Psoas muscle (tissue), 8 donors: ENCODE data around the gene ZNF841. TPM values are rescaled to one million over a fixed set of nuclear protein-coding genes. Genes with fewer than 3 reads are reported as not detected.

Experiments
- ATAC-seq, 4 donors: fragments of 200-7000 bp; cut with Tn5 transposase; one replicate each; pipeline ENCODE4 v1.9.1; 2020; ENCODE audit warnings: moderate library complexity in 3 of 4, mild to moderate bottlenecking in 2 of 4
- DNase-seq, 2 donors: peaks; one replicate each; pipeline ENCODE4 v3.0.0-alpha.2; 2020
- H3K27ac ChIP-seq: fragments of 200-600 bp; one replicate; pipeline ENCODE4 v1.8.0; 2022
- H3K27me3 ChIP-seq, 3 donors: fragments of 200-600 bp in 1 of 3; one replicate each; pipeline versions ENCODE4 v1.6.1 to v1.8.0; 2013 to 2022; ENCODE audit warnings: low read length in 2 of 3, mild to moderate bottlenecking in 2 of 3, moderate library complexity in 1 of 3; ENCODE audit not compliant: insufficient read depth in 3 of 3
- H3K36me3 ChIP-seq, 2 donors: fragments of 200-600 bp in 1 of 2; one replicate each; pipeline versions ENCODE4 v1.6.1 to v1.8.0; 2013 to 2022; ENCODE audit warnings: low read depth in 1 of 2, mild to moderate bottlenecking in 1 of 2, moderate library complexity in 1 of 2; ENCODE audit not compliant: insufficient read depth in 1 of 2
- H3K4me1 ChIP-seq: fragments of 200-600 bp; one replicate; pipeline ENCODE4 v1.8.0; 2022
- H3K4me3 ChIP-seq: fragments of 200-600 bp; one replicate; pipeline ENCODE4 v1.8.0; 2022; ENCODE audit warnings: mild to moderate bottlenecking
- H3K9me3 ChIP-seq: fragments of 200-600 bp; one replicate; pipeline ENCODE4 v1.8.0; 2022
- CTCF ChIP-seq: fragments of 200-600 bp; IDR thresholded peaks from one replicate; pipeline ENCODE4 v1.8.0; 2022; ENCODE audit warnings: antibody characterized with exemption
- WGBS, 3 donors: extraction: QIAGEN DNeasy Blood & Tissue Kit; methylation state at CpG; one replicate each; pipeline versions ENCODE4 v1.1.6 to v1.1.7; 2013; 5-methylcytosine and 5-hydroxymethylcytosine counted together
- intact Hi-C, 2 donors: fragments of 100-400 bp; cut with DNase I; formaldehyde crosslinking; loops; one replicate each; pipeline versions ENCODE4 v1.11.0 to v1.14.2; 2022
- long read RNA-seq, 2 donors: library from polyadenylated mRNA; unstranded; transcript quantifications; one replicate each; pipeline ENCODE4 v2.0.0, GENCODE V29; 2021
- polyA plus RNA-seq, 3 donors: library from polyadenylated mRNA; stranded (reverse); fragments of 200-250 nt; gene quantifications; one replicate each; pipeline ENCODE4 v1.2.3, GENCODE V29; 2013
- total RNA-seq, 4 donors: library from RNA; stranded (reverse); fragmentation: NEBNext Ultra II Directional in 2 of 4; extraction: Animal tissue kit (Norgen Biotek cat#: 25700) in 2 of 4; gene quantifications; one replicate each; pipeline versions ENCODE4 v1.2.1 to v1.2.4, GENCODE V29; 2021 to 2023
- donor health status: healthy with polysubstance abuse.
- donor health status: DM: no; HTN: no; CAD: no; lungs with moderate emphysema.
- donor health status: Bipolar disorder and iron deficiency.
- donor health status: healthy.
- donor health status: DM: yes; HTN: yes; CAD: no.
- donor health status: DM: no; HTN: no; CAD: no.
- donor health status: DM: no; HTN: no; CAD: no.
- donor health status: DM: yes; HTN: yes; CAD: no.

Gene ZNF841
- total RNA-seq (1 to 10 TPM; 3.0 to 4.4 (median 3.2) TPM), polyA plus RNA-seq (1 to 10 TPM; 1.2 to 4.3 (median 2.2) TPM)
- long read RNA-seq, donor 1, partial matches to known transcripts, result 0 of 1 reads
- long read RNA-seq, donor 1, other reads (novel, unspliced or antisense), result 1 of 1 reads
- long read RNA-seq, donor 2, partial matches to known transcripts, result 1 of 1 reads
- long read RNA-seq, donor 2, other reads (novel, unspliced or antisense), result 0 of 1 reads

GRCh38 chr19:52095172-52096014, at the start of gene ZNF841:
TSS of gene ZNF841 (minus strand) at chr19:52095765. CDS start at chr19:52084801, 10,964 bp downstream.
- Histone ChIP-seq H3K4me3 (peak within 1 kb of the TSS; percentile 98), H3K9me3 (peaks cover 32% of the 10 kb centered on the region), H3K4me1 (peaks cover 5% of the 10 kb centered on the region), H3K27me3 (no peaks in the 10 kb centered on the region), H3K27ac (peak within 1 kb of the TSS; percentile 72), H3K36me3 (peaks cover 0 to 20% of the 10 kb centered on the region in 2 donors)
- WGBS, 3 donors, result 1% methylated on average over 59 of the region's 59 CpGs
- TF ChIP-seq CTCF, result no peak
- ATAC-seq (peak; percentile 99 to 100 (median 100)), DNase-seq (peak; percentile 96)
- intact Hi-C loops, result loop anchor here in 1 of 2 donors (5.0 kb wide), 1 partner anchor 43 kb away; no protein-coding TSS in a partner anchor

DNA sequence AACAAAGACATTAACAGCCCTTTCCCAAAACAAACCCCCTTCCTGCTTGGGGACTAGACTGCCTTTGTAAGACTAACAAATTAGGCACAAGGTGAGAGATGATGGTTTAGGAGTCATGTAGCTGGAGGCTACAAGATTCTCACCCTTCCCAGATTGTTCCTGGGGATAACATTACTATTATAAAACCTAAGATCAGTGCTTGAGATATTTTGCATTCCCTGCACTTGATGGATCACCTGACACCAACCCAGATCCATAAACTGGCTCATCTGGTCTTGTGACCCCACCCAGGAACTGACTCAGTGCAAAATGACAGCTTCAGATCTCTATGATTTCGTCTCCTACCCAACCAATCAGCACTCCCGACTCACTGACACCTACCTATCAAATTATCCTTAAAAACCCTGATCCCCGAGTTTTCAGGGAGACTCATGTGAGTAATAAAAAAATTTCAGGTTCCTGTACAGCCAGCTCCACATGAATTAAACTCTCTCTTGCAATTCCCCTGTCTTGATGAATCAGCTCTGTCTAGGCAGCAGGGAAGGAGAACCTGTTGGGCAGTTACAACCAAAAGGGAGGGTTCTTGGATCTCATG, 46.5 kb upstream of the ZNF841 start:
- no peaks in the 10 kb centered on the region for H3K27me3 ChIP-seq
- intact Hi-C loops, result loop anchor here (5.0 kb wide), 1 partner anchor 45 kb away; no protein-coding TSS in a partner anchor
- peaks cover 4% of the 10 kb centered on the region for H3K9me3 ChIP-seq
- no peak overlapping the region for H3K4me3 ChIP-seq
- peaks cover 17% of the 10 kb centered on the region for H3K4me1 ChIP-seq
- no peak for ATAC-seq
- TF ChIP-seq CTCF, result no peak
- no peaks in the 10 kb centered on the region for H3K36me3 ChIP-seq
- H3K27ac ChIP-seq, result no peak overlapping the region
- no peak for DNase-seq
- 83 to 92% (median 86%) methylated on average over 3 of the region's 3 CpGs for WGBS, 3 donors

DNA sequence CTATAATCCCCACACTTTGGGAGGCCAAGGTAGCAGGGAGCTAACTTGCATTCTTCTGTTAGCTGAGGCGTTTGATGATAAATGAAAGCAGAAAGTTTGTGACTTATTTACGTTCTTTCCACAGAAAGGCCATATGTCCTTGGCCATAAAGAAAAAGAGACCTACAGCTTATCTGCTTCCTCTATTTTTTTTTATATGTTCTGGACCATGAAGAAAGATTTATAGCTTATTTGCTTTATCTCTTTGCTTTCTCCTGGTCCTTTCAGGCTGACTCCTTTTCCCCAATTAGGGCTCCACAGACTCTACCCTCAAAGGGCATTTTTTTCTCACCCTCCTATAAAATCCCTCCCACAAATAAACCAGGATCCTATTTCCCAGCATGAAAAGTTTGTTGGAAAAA, 45.6 kb upstream of the ZNF841 start:
- H3K4me3 ChIP-seq, result no peak overlapping the region
- no peak for DNase-seq
- H3K27ac ChIP-seq, result no peak overlapping the region
- no peak for TF ChIP-seq CTCF
- no peaks in the 10 kb centered on the region for H3K27me3 ChIP-seq
- ATAC-seq, result no peak
- peaks cover 4% of the 10 kb centered on the region for H3K9me3 ChIP-seq
- peaks cover 17% of the 10 kb centered on the region for H3K4me1 ChIP-seq
- no peaks in the 10 kb centered on the region for H3K36me3 ChIP-seq
- WGBS, 3 donors, result 79 to 83% (median 83%) methylated on average over 2 of the region's 2 CpGs
- intact Hi-C loops, result loop anchor here (2.0 to 5.0 kb wide), 2 partner anchors 30 to 46 kb away; partner anchors contain the start of gene ZNF836 (in 2 of the 2)

DNA sequence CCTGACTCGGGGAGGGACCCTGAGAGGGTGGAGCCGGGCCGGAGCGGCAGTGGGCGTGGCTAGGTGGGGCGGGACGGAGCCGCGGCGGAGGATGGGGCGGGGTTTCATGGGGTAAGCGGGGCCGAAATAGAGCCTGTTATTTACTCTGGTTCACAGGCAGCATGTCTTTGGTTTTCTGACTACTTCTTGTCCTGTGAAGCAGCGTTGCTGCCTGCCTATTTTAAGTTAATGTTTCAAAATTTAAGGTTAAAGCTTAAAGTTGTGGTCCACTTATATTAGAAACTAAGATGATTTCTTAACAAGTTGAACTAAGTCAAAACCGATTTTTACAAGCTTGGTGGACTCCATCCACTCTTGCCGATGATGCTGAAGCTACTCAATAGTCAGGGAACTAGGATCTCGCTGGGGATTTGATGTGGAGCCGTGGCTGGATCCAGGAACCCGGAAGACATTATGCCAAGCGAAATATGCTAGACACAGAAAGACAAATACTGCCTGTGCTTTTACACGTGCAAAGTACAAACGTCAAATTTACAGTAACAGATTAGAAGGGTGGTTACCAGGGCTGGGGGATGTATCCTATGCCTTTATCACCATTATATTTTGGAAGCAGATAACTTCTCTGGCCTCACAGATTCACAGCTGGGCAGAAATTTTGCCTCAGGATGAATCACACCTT, 44.6 kb upstream of the ZNF841 start:
- peak overlapping the region; percentile 93 for H3K27ac ChIP-seq
- ATAC-seq (peak in 3 of 4 donors; percentile 100), DNase-seq (no peak)
- H3K4me3 ChIP-seq, result peak overlapping the region; percentile 98
- peaks cover 17% of the 10 kb centered on the region for H3K4me1 ChIP-seq
- intact Hi-C loops, result loop anchor here (2.0 to 5.0 kb wide), 2 partner anchors 31 to 47 kb away; partner anchors contain the start of gene ZNF836 (in 2 of the 2)
- H3K36me3 ChIP-seq, result no peaks in the 10 kb centered on the region
- no peaks in the 10 kb centered on the region for H3K27me3 ChIP-seq
- TF ChIP-seq CTCF, result no peak
- WGBS, 3 donors, result 4 to 9% (median 8%) methylated on average over 22 of the region's 22 CpGs
- peaks cover 4% of the 10 kb centered on the region for H3K9me3 ChIP-seq
